ENCODE data around the gene IGFL2.
"Not testable (repeated sequence)": the region's sequence is repeated elsewhere in the genome, so short reads cannot be mapped to it uniquely, and the experiment has no call there.

The IGFL2 gene

GRCh38 chr19:46206176-46206575, 58.1 kb downstream of the IGFL2 start:
- peaks cover 2% of the 10 kb centered on the region for H3K9me3 Mint-ChIP-seq
- H3K4me3 Mint-ChIP-seq, result no peak overlapping the region
- H3K36me3 Mint-ChIP-seq (ENCODE audit: low read depth), result no peaks in the 10 kb centered on the region
- peaks cover 24% of the 10 kb centered on the region for H3K27me3 Mint-ChIP-seq (ENCODE audit: low read depth)
- no peak overlapping the region for H3K27ac Mint-ChIP-seq
- peaks cover 15% of the 10 kb centered on the region for H3K4me1 Mint-ChIP-seq
- TF ChIP-seq, protein P1, sequence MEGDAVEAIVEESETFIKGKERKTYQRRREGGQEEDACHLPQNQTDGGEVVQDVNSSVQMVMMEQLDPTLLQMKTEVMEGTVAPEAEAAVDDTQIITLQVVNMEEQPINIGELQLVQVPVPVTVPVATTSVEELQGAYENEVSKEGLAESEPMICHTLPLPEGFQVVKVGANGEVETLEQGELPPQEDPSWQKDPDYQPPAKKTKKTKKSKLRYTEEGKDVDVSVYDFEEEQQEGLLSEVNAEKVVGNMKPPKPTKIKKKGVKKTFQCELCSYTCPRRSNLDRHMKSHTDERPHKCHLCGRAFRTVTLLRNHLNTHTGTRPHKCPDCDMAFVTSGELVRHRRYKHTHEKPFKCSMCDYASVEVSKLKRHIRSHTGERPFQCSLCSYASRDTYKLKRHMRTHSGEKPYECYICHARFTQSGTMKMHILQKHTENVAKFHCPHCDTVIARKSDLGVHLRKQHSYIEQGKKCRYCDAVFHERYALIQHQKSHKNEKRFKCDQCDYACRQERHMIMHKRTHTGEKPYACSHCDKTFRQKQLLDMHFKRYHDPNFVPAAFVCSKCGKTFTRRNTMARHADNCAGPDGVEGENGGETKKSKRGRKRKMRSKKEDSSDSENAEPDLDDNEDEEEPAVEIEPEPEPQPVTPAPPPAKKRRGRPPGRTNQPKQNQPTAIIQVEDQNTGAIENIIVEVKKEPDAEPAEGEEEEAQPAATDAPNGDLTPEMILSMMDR (IDR thresholded peaks at IDR 0.05; ENCODE audit: unreplicated experiment in 3 of 3), result no peak

GRCh38 chr19:46206682-46207081, 58.6 kb downstream of the IGFL2 start:
- peaks cover 2% of the 10 kb centered on the region for H3K9me3 Mint-ChIP-seq
- TF ChIP-seq, protein P1 (IDR thresholded peaks at IDR 0.05; ENCODE audit: unreplicated experiment in 3 of 3), result no peak

GRCh38 chr19:46207858-46208257, 59.8 kb downstream of the IGFL2 start:
- Mint-ChIP-seq H3K4me1 (peaks cover 21% of the 10 kb centered on the region), H3K27me3 (ENCODE audit: low read depth) (peaks cover 22% of the 10 kb centered on the region)
- H3K9me3 Mint-ChIP-seq; H3K4me3 Mint-ChIP-seq; H3K27ac Mint-ChIP-seq; H3K36me3 Mint-ChIP-seq (ENCODE audit: low read depth): not testable (repeated sequence)

More at GRCh38 chr19:46206682-46207081, 58.6 kb downstream of the IGFL2 start:
- Mint-ChIP-seq H3K4me3 (no peak overlapping the region), H3K27ac (no peak overlapping the region), H3K27me3 (ENCODE audit: low read depth) (peaks cover 24% of the 10 kb centered on the region), H3K4me1 (peaks cover 20% of the 10 kb centered on the region), H3K36me3 (ENCODE audit: low read depth) (no peaks in the 10 kb centered on the region)

DNA sequence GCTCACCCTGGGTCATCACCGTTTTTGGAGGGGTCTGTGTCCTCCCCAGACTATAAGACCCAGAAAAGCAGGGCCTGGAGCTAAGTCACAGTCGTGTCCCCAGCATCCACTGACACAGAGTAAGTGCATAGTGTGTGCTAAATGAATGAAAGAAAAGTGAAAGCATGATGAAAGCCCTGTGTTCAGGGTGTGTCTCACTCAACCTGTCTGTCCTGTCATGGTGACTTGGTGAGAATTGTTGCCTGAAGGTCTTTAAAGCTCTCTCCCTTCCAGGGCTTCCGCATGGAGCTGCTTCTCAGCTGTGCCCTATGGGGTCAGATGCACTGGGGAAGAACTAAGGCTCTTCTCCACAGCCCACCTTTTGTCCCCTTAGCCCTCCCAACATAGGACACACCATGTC, 61.0 kb downstream of the IGFL2 start:
- H3K4me1 Mint-ChIP-seq, result peaks cover 21% of the 10 kb centered on the region

DNA sequence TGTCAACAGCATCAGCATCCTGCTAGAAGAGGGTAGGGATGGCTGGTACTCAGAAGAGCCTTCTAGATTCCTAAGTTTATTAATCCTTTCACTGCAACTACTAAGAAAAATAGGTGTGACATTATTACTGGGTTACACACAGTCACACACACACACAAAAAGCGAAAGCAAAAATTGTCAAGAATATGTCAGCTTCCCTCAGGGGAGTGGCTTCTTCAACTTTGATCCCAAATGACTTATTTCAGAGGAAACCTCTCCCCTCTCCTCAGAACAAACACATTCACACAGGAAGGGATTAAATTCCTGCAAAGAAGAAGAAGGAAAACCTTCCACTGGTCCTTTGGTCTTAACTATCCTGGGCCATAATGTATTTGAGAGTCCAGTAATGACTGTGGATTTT, 61.4 kb downstream of the IGFL2 start:
- TF ChIP-seq, protein P1 (IDR thresholded peaks at IDR 0.05; ENCODE audit: unreplicated experiment in 3 of 3), result no peak

More for the DNA sequence above, 61.0 kb downstream of the IGFL2 start:
- peaks cover 28% of the 10 kb centered on the region for H3K27me3 Mint-ChIP-seq (ENCODE audit: low read depth)
- H3K27ac Mint-ChIP-seq, result no peak overlapping the region
- H3K36me3 Mint-ChIP-seq (ENCODE audit: low read depth), result no peaks in the 10 kb centered on the region
- no peak overlapping the region for H3K4me3 Mint-ChIP-seq
- no peaks in the 10 kb centered on the region for H3K9me3 Mint-ChIP-seq
- TF ChIP-seq, protein P1 (IDR thresholded peaks at IDR 0.05; ENCODE audit: unreplicated experiment in 3 of 3), result no peak

DNA sequence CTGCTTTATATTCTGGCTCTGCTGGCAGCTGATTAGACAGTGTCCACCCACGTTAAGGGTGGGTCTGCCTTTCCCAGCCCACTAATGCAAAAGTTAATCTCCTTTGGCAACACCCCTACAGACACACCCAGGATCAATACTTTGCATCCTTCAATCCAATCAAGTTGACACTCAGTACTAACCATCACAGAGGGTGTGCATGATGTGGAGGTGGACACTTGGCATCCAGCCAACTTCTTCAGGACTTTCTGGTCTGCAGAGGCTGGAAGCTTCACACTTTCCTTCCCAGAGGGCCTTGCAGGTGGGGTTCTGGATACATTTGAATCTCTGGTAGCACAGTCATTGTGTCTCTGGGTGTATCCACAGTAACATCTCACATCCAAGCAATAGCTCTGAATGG, 62.6 kb downstream of the IGFL2 start:
- H3K9me3 Mint-ChIP-seq, result no peaks in the 10 kb centered on the region
- H3K4me3 Mint-ChIP-seq, result no peak overlapping the region
- no peaks in the 10 kb centered on the region for H3K36me3 Mint-ChIP-seq (ENCODE audit: low read depth)
- TF ChIP-seq, protein P1 (IDR thresholded peaks at IDR 0.05; ENCODE audit: unreplicated experiment in 3 of 3), result no peak
- H3K27me3 Mint-ChIP-seq (ENCODE audit: low read depth), result peaks cover 26% of the 10 kb centered on the region
- no peak overlapping the region for H3K27ac Mint-ChIP-seq
- peaks cover 21% of the 10 kb centered on the region for H3K4me1 Mint-ChIP-seq

More for the DNA sequence above, 61.4 kb downstream of the IGFL2 start:
- Mint-ChIP-seq H3K4me1 (peaks cover 21% of the 10 kb centered on the region), H3K27ac (no peak overlapping the region), H3K27me3 (ENCODE audit: low read depth) (peaks cover 29% of the 10 kb centered on the region), H3K9me3 (no peaks in the 10 kb centered on the region), H3K4me3 (no peak overlapping the region), H3K36me3 (ENCODE audit: low read depth) (no peaks in the 10 kb centered on the region)
